CD4-positive, alpha-beta T cell treated with Interleukin-1 beta for 1 hour (primary cell): ENCODE results near the gene TP63.

Source experiments
- DNase-seq, 2 donors: peaks; one replicate each; pipeline ENCODE4 v3.0.0-alpha.2; 2020 to 2022

The TP63 gene

GRCh38 chr3:189944285-189945145 lies 313.3 kb downstream of the TP63 start:
- DNase-seq, result no peak

DNA sequence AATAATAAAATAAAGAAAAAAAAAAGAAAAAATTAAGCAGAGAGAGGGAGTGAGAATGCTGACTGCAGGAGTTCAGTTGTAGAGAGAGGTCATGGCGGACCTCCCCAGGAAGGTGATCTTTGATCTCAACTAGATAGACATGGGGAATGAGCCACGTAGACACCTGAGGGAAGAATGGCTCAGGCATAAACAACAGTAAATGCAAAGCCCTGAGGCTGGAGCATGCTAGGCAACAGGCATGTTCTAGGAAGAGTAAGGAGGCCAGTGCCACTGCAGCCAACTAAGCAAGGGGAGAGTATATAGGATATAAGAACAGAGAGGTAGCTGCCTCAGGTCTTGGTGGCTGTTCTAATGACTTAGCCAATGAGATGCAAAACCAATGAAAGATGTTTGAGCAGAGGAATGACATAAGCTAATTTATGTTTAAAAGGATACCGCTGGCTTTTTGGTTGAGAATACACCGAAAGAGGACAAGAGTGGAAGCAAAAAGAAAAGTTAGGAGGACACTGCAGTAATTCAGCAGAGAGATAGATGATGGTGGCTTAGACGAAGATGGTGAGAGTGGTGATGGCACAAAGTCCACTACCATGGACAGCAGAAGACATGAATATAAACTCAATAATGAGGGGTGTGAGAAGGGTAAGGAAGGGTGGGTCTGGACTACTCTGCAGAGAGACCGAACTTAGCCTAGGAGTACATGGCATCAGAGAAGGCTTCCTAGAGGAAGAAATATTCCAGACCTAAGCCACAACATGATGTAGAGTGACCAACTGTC lies 314.9 kb downstream of the TP63 start:
- no peak for DNase-seq
